Stimulated activated naive CD8-positive, alpha-beta T cell treated with anti-CD3 and anti-CD28 coated beads, Interleukin-15, Interleukin-2, amounts not matched to agents 100 ng/mL and 50 ng/mL, for 24 hours (primary cell): Measurements from ENCODE around the gene SPDYE18.
"Not testable (repeated sequence)": the region's sequence is repeated elsewhere in the genome, so short reads cannot be mapped to it uniquely, and the experiment has no call there.

Source experiments
- H3K27ac Mint-ChIP-seq: one replicate; pipeline ENCODE4 v1.8.0; 2021; ENCODE audit warnings: mild to moderate bottlenecking, mixed read lengths
- H3K27me3 Mint-ChIP-seq: one replicate; pipeline ENCODE4 v1.8.0; 2021; ENCODE audit warnings: mixed read lengths
- H3K36me3 Mint-ChIP-seq: one replicate; pipeline ENCODE4 v1.8.0; 2021; ENCODE audit warnings: low read depth, mixed read lengths
- H3K4me1 Mint-ChIP-seq: one replicate; pipeline ENCODE4 v1.8.0; 2021; ENCODE audit warnings: low read depth, mixed read lengths
- H3K4me3 Mint-ChIP-seq: one replicate; pipeline ENCODE4 v1.8.0; 2021; ENCODE audit warnings: mild to moderate bottlenecking, mixed read lengths
- H3K9me3 Mint-ChIP-seq: one replicate; pipeline ENCODE4 v1.8.0; 2021; ENCODE audit warnings: mixed read lengths

The SPDYE18 gene

DNA sequence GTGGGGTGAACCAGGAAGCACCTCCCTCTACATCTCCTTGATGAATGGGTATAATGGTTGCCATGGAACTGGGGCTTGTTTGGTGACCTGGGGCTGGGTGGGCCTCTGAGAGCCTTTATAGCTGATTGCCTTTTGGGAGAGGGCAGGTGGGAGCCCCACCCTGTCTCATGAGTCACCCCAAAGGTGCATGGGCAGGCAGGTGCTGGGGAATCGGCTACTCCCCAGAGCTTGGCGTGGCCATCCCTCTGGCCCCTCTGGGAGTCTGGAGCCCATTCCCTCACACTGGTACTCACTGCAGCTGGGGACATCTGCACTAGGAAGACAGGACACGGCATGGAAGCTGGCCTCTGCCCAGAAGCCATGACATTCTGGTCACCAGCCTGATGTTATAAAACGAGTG, at the start of gene SPDYE18:
SPDYE18 (minus strand) TSS at position 2 of the 400 bp plus-strand sequence. CDS start 2,046 bp downstream, outside the sequence.
- H3K4me3 Mint-ChIP-seq, H3K4me1 Mint-ChIP-seq, H3K27me3 Mint-ChIP-seq, H3K9me3 Mint-ChIP-seq, H3K27ac Mint-ChIP-seq, H3K36me3 Mint-ChIP-seq: not testable (repeated sequence)

- H3K4me3 Mint-ChIP-seq, H3K9me3 Mint-ChIP-seq, H3K4me1 Mint-ChIP-seq, H3K27me3 Mint-ChIP-seq, H3K27ac Mint-ChIP-seq, H3K36me3 Mint-ChIP-seq: not testable (repeated sequence)
Observed at GRCh38 chr7:77108362-77108761, 46.0 kb upstream of the SPDYE18 start.

DNA sequence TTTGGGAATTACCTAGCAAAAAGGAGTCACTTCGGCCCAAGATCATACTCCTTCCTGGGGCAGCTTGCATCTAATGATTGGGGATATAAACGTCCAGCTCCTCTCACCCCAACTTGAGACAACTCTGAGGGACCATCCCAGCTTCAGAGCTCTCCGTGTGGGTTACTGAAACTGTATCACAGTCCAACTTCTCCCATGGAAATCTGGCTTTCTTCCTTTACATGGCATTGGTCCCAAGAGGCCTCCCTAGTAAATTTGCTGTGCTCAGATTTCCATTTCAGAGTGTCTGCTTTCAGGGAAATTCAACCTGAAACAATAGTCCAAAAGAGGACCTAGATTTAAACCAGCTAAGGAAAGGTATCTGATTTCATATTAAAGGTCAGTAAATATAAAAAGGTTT, 45.3 kb upstream of the SPDYE18 start:
- not testable (repeated sequence) for H3K27ac Mint-ChIP-seq, H3K4me1 Mint-ChIP-seq, H3K36me3 Mint-ChIP-seq, H3K4me3 Mint-ChIP-seq, H3K9me3 Mint-ChIP-seq, H3K27me3 Mint-ChIP-seq

DNA sequence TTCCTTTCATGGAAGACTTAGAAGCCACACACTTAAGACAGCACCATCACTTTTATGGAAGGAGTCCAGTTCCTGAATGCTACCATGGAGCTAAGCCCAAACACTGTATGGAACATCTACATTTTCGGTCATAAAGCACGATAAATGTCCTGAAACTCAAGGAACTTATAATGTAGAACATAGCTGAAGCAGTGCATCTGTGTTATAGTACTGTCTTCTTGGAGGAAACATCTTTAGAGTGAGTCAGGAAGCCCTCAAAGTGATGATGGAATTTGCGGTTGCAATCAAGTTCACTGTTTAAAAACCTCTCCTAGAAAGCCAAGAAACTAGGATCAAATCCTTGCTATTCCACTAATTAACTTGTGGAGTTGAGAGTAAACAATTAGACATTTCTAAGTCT, 43.5 kb upstream of the SPDYE18 start:
- not testable (repeated sequence) for H3K9me3 Mint-ChIP-seq, H3K27me3 Mint-ChIP-seq, H3K27ac Mint-ChIP-seq

DNA sequence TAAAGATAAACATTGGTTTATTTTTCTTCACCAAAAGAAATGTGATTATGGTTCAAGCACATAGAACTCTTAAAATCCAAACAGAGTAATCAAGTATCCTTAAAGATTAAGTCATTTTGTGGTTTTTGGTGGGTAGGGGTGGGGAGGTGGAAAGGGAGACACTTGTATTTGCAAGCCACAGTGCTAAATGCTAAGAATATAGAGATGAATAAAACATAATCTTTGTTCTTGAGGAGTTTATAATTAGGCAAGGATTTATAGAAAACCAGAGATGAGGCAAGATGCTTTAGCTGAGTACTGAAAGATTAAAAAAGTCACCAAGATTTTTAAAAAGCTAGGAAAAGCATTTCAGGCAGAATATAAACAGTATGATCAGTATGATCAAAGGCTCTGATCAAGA, 40.3 kb upstream of the SPDYE18 start:
- not testable (repeated sequence) for H3K36me3 Mint-ChIP-seq, H3K27me3 Mint-ChIP-seq, H3K9me3 Mint-ChIP-seq, H3K4me1 Mint-ChIP-seq, H3K4me3 Mint-ChIP-seq, H3K27ac Mint-ChIP-seq

More for the DNA sequence above, 43.5 kb upstream of the SPDYE18 start:
- H3K4me1 Mint-ChIP-seq, H3K4me3 Mint-ChIP-seq, H3K36me3 Mint-ChIP-seq: not testable (repeated sequence)

- not testable (repeated sequence) for H3K4me3 Mint-ChIP-seq, H3K9me3 Mint-ChIP-seq, H3K27ac Mint-ChIP-seq, H3K36me3 Mint-ChIP-seq, H3K4me1 Mint-ChIP-seq, H3K27me3 Mint-ChIP-seq
Observed at GRCh38 chr7:77101187-77101586, 38.8 kb upstream of the SPDYE18 start.

- not testable (repeated sequence) for H3K9me3 Mint-ChIP-seq, H3K4me1 Mint-ChIP-seq, H3K4me3 Mint-ChIP-seq, H3K27ac Mint-ChIP-seq, H3K36me3 Mint-ChIP-seq, H3K27me3 Mint-ChIP-seq
Observed at GRCh38 chr7:77100501-77100900, 38.1 kb upstream of the SPDYE18 start.

GRCh38 chr7:77092301-77092700, 29.9 kb upstream of the SPDYE18 start:
- not testable (repeated sequence) for H3K27me3 Mint-ChIP-seq, H3K4me3 Mint-ChIP-seq, H3K4me1 Mint-ChIP-seq, H3K27ac Mint-ChIP-seq, H3K9me3 Mint-ChIP-seq
- peaks cover 31% of the 10 kb centered on the region for H3K36me3 Mint-ChIP-seq

- H3K4me3 Mint-ChIP-seq, H3K27me3 Mint-ChIP-seq, H3K27ac Mint-ChIP-seq, H3K9me3 Mint-ChIP-seq, H3K36me3 Mint-ChIP-seq, H3K4me1 Mint-ChIP-seq: not testable (repeated sequence)
Observed at GRCh38 chr7:77082192-77082591, 19.8 kb upstream of the SPDYE18 start.

- H3K4me3 Mint-ChIP-seq, H3K9me3 Mint-ChIP-seq, H3K4me1 Mint-ChIP-seq, H3K27me3 Mint-ChIP-seq, H3K36me3 Mint-ChIP-seq, H3K27ac Mint-ChIP-seq: not testable (repeated sequence)
Observed at GRCh38 chr7:77080236-77080635, 17.9 kb upstream of the SPDYE18 start.

GRCh38 chr7:77079624-77080023, 17.3 kb upstream of the SPDYE18 start:
- not testable (repeated sequence) for H3K27me3 Mint-ChIP-seq, H3K27ac Mint-ChIP-seq, H3K4me3 Mint-ChIP-seq, H3K4me1 Mint-ChIP-seq, H3K36me3 Mint-ChIP-seq, H3K9me3 Mint-ChIP-seq

DNA sequence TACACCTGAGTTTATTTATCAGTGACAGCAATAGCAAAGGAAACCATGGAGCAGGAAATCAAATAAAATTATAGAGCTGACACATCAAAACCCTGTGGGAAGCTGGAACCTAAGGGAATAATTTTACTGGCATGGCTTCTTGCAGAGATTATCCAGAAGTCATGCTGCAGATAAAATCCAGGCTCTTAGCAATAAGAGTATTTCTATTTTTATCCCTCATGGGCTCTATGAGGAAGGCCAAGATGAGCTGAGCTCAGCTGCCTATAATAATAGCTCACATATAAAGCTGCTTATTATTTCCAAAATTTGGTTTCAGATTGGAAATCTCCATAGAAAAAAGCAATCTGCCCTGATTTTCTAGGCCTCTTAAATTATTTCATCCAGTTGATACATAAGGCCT, 16.8 kb upstream of the SPDYE18 start:
- H3K27ac Mint-ChIP-seq, H3K4me3 Mint-ChIP-seq, H3K9me3 Mint-ChIP-seq, H3K4me1 Mint-ChIP-seq, H3K27me3 Mint-ChIP-seq: not testable (repeated sequence)
- peaks cover 10% of the 10 kb centered on the region for H3K36me3 Mint-ChIP-seq

DNA sequence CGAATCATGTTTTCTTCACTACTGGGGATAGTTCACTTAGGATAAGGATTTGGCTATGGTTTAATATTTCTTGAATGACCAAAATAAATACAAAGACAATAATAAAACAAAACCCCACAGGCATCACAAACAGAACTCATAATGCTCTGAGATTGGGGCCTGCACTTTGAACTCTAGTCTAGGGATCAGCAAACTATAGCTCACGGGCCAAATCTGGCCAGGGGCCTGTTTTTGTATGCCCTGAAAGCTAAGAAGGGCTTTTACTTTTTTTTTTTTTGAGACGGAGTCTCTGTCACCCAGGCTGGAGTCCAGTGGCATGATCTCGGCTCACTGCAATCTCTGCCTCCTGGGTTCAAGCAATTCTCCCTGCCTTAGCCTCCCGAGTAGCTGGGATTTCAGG, 14.7 kb upstream of the SPDYE18 start:
- H3K4me3 Mint-ChIP-seq, H3K27me3 Mint-ChIP-seq, H3K4me1 Mint-ChIP-seq, H3K9me3 Mint-ChIP-seq, H3K27ac Mint-ChIP-seq: not testable (repeated sequence)
- H3K36me3 Mint-ChIP-seq: peaks cover 12% of the 10 kb centered on the region

DNA sequence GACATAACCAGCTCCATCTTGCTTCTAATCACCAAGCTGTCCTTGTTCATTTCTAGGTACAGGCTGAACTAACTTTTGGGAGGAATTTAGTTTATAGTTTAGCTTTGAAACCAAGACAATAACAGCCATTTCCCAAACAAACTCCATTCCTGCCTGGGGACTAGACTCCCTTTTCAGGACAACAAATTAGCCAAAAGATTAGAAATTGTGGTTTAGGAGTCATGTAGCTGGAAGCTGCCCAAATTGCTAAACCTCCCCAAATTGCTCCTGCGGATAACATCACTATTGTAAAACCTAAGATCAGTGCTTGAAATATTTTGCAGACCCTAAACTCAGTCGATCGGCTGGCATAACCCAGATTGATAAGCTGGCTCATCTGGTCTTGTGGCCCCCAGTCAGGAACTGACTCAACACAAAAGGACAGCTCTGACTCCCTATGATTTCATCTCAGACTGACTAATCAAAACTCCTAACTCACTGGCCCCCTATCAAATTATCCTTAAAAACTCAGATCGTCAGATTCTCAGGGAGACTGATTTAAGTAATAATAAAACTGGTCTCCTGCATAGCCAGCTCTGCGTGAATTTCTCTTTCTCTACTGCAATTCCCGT, 12.5 kb upstream of the SPDYE18 start:
- H3K4me1 Mint-ChIP-seq, H3K27me3 Mint-ChIP-seq, H3K27ac Mint-ChIP-seq, H3K9me3 Mint-ChIP-seq, H3K4me3 Mint-ChIP-seq: not testable (repeated sequence)
- peaks cover 28% of the 10 kb centered on the region for H3K36me3 Mint-ChIP-seq

DNA sequence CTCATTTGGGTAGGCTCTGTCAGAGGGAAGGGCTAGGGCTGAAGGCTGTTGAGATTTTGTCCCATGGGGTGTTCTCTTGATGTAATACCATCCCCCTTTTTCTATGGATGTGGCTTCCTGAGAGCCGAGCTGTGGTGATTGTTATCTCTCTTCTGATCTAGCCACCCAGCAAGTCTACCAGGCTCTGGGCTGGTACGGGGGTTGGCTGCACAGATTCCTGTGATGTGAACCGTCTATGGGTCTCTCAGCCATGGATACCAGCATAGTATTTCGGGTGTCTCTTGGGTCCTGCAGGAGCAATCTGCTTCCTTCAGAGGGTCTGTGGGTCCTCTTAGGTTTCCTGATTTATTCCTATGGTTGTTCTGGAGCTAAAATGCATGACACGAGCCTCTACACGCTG, 8.8 kb upstream of the SPDYE18 start:
- H3K27ac Mint-ChIP-seq, H3K9me3 Mint-ChIP-seq, H3K27me3 Mint-ChIP-seq, H3K4me3 Mint-ChIP-seq: not testable (repeated sequence)
- Mint-ChIP-seq H3K36me3 (peaks cover 28% of the 10 kb centered on the region), H3K4me1 (peaks cover 15% of the 10 kb centered on the region)

- peaks cover 15% of the 10 kb centered on the region for H3K4me1 Mint-ChIP-seq
- H3K9me3 Mint-ChIP-seq, H3K4me3 Mint-ChIP-seq, H3K27me3 Mint-ChIP-seq, H3K27ac Mint-ChIP-seq, H3K36me3 Mint-ChIP-seq: not testable (repeated sequence)
Observed at GRCh38 chr7:77065869-77066268, 3.5 kb upstream of the SPDYE18 start.

GRCh38 chr7:77063732-77064131, 1.4 kb upstream of the SPDYE18 start:
- not testable (repeated sequence) for H3K4me1 Mint-ChIP-seq, H3K36me3 Mint-ChIP-seq, H3K27me3 Mint-ChIP-seq, H3K4me3 Mint-ChIP-seq, H3K9me3 Mint-ChIP-seq, H3K27ac Mint-ChIP-seq
